ENCODE results near the gene OR52L1.

- no peak for TF ChIP-seq CTCF (IDR thresholded peaks at IDR 0.05; ENCODE audit: low read depth, low read length)
- TF ChIP-seq EZH2phosphoT487 (IDR thresholded peaks at IDR 0.05; ENCODE audit: low read depth), result no peak
Measured at GRCh38 chr11:5940748-5941147, 46.0 kb downstream of the OR52L1 start.
